ENCODE data around the gene HNRNPUL2. TPM values are rescaled to one million over a fixed set of nuclear protein-coding genes. Genes with fewer than 3 reads are reported as not detected.

The HNRNPUL2 gene
- total and polyA plus RNA-seq, 9 of the 15 experiments (the other 6 are each of a cell fraction or from before 2014, with no cell fraction given): 0.89 to 44.3 (median 15.2) TPM

- TF ChIP-seq SRSF9 (IDR thresholded peaks at IDR 0.05; ENCODE audit: borderline replicate concordance, low read depth, low read length) (no peak), ZNF133 (CRISPR knock-in tag; IDR thresholded peaks at IDR 0.05) (no peak), KDM5B (IDR thresholded peaks at IDR 0.05; ENCODE audit: insufficient replicate concordance, low read depth, low read length) (peak; percentile 90), U2AF2 (optimal IDR thresholded peaks at IDR 0.05; ENCODE audit: low read depth, low read length) (no peak), ZNF436 (CRISPR knock-in tag; IDR thresholded peaks at IDR 0.05) (no peak), CBFB (CRISPR knock-in tag; IDR thresholded peaks at IDR 0.05) (no peak), ZFP91 (CRISPR knock-in tag; IDR thresholded peaks at IDR 0.05) (0 out of 2 replicates have a peak, but pooled peaks have one; percentile 42), ARNT (IDR thresholded peaks at IDR 0.05) (no peak), FOSL1 (tag; conservative IDR thresholded peaks at IDR 0.05) (no peak), POLR2AphosphoS5 (IDR thresholded peaks at IDR 0.05; ENCODE audit: control insufficient read depth, insufficient read depth, low read depth, low read length) (peak; percentile 79), ZNF644 (tag; IDR thresholded peaks at IDR 0.05; ENCODE audit: low read depth) (0 out of 2 replicates have a peak, but pooled peaks have one; percentile 44), E2F4 (CRISPR knock-in tag; IDR thresholded peaks at IDR 0.05; ENCODE audit: low read depth) (peak; percentile 44; the same call in 1 of the 2 replicates), MYC (IDR thresholded peaks at IDR 0.05; ENCODE audit: low read depth, low read length) (peak; percentile 92), MYC (CRISPR knock-in tag; IDR thresholded peaks at IDR 0.05; ENCODE audit: borderline replicate concordance, low read depth) (peak; percentile 74; the same call in 1 of the 2 replicates), ZNF766 (CRISPR knock-in tag; conservative IDR thresholded peaks at IDR 0.05) (no peak; the same call in 1 of the 2 replicates), ZNF79 (CRISPR knock-in tag; IDR thresholded peaks at IDR 0.05; ENCODE audit: low read depth) (no peak), MYNN (IDR thresholded peaks at IDR 0.05) (0 out of 2 replicates have a peak, but pooled peaks have one; percentile 25), MYNN (CRISPR knock-in tag; IDR thresholded peaks at IDR 0.05) (no peak), ZC3H8 (IDR thresholded peaks at IDR 0.05) (0 out of 2 replicates have a peak, but pooled peaks have one; percentile 60), CREB3 (tag; conservative IDR thresholded peaks at IDR 0.05; ENCODE audit: low read depth) (no peak), KLF10 (CRISPR knock-in tag; IDR thresholded peaks at IDR 0.05) (no peak), ATF6 (CRISPR knock-in tag; IDR thresholded peaks at IDR 0.05) (0 out of 2 replicates have a peak, but pooled peaks have one; percentile 37), SRF (CRISPR knock-in tag; IDR thresholded peaks at IDR 0.05) (no peak)
Measured at GRCh38 chr11:62671608-62672389, 55.5 kb downstream of the HNRNPUL2 start, which contains the start of the genes LBHD1 and UQCC3 (continued).
